Inferior parietal cortex (tissue), 1 donor: ENCODE measurements around the gene CCM2L.
"Not testable (repeated sequence)": the region's sequence is repeated elsewhere in the genome, so short reads cannot be mapped to it uniquely, and the experiment has no call there.

Source experiments
- DNase-seq: peaks from one replicate; pipeline ENCODE4 v3.0.0-alpha.2; 2016; ENCODE audit errors: extremely low spot score

Gene CCM2L

GRCh38 chr20:32028647-32029372 is 18.6 kb downstream of the CCM2L start:
- no peak for DNase-seq

- no peak for DNase-seq
Observed at GRCh38 chr20:32029561-32029960, 19.3 kb downstream of the CCM2L start.

- DNase-seq = peak; percentile 77
Observed at GRCh38 chr20:32031007-32031958, 21.0 kb downstream of the CCM2L start.

- DNase-seq = no peak
Observed at GRCh38 chr20:32033316-32033715, 23.1 kb downstream of the CCM2L start.

GRCh38 chr20:32033721-32034120 is 23.5 kb downstream of the CCM2L start:
- DNase-seq = not testable (repeated sequence)

GRCh38 chr20:32034581-32035425 is 24.6 kb downstream of the CCM2L start:
- no peak for DNase-seq

- DNase-seq = no peak
Observed at GRCh38 chr20:32035426-32035779, 25.2 kb downstream of the CCM2L start.

- DNase-seq = no peak
Observed at GRCh38 chr20:32036252-32036651, 26.0 kb downstream of the CCM2L start.

GRCh38 chr20:32036716-32037485 is 26.7 kb downstream of the CCM2L start:
- peak; percentile 25 for DNase-seq

GRCh38 chr20:32037929-32038328 is 27.7 kb downstream of the CCM2L start:
- DNase-seq = no peak

- no peak for DNase-seq
Observed at GRCh38 chr20:32040142-32040953, 30.1 kb downstream of the CCM2L start.

GRCh38 chr20:32045999-32046398 is 35.8 kb downstream of the CCM2L start:
- no peak for DNase-seq

GRCh38 chr20:32050324-32050841 is 40.1 kb downstream of the CCM2L start:
- no peak for DNase-seq

GRCh38 chr20:32050851-32051556 is 40.8 kb downstream of the CCM2L start:
- DNase-seq = no peak

GRCh38 chr20:32051720-32052089 is 41.5 kb downstream of the CCM2L start:
- DNase-seq = no peak

- no peak for DNase-seq
Observed at GRCh38 chr20:32052090-32052777, 42.0 kb downstream of the CCM2L start, which contains the start of gene HCK. Gene HCK (plus strand): TSS chr20:32052242.

- no peak for DNase-seq
Observed at GRCh38 chr20:32052778-32053362, 42.6 kb downstream of the CCM2L start.

- DNase-seq = no peak
Observed at GRCh38 chr20:32053648-32054047, 43.4 kb downstream of the CCM2L start.
